ENCODE results near the gene CD7.

CD7 gene

DNA sequence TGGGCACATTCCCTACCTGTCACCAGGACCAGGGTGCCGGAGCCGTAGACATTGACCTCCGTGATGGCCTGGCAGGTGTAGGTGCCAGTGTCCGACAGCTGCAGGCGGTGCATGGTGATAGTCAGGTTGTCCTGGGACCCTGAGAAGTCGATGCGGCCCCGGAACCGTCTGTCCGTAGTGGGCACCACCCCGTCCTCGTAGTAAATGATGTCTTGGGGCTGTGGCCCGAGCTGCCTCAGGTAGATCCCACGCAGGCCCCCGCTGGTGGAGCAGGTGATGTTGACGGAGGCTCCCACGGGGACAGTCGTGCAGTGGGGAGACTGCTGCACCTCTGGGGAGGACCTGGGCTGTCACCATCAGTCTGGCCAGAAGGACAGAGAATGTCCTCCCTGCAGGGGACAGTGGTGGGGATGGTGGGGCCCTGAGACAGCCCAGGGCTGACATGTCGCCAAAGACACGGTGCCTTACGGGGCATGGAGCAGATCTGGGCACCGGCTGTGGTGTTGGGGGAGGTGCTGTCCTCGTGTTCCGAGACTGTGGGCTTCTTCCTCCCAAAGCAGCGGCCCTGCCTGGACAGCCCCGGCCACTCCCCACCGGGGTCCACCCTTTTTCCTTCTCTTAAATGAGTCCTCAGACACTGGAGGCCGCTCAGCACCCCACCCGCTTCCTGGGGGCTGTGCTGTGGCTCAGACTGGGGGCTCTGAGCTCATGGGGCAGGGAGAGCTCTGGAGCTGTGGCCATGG is 586 bp downstream of the CD7 start:
- ChIA-PET POLR2A (interaction anchor here (0.6 to 0.8 kb wide), 2 partner anchors 24 to 437 kb away, joined by 3 read pairs; no protein-coding TSS in a partner anchor), CTCF (interaction anchor here (0.5 to 0.8 kb wide), 2 partner anchors 31 to 80 kb away, joined by 3 to 5 read pairs; no protein-coding TSS in a partner anchor)
- H3K4me1 ChIP-seq (ENCODE audit: control insufficient read depth, insufficient read depth, low read length) = no peaks in the 10 kb centered on the region; the same call in 1 of the 2 replicates
- no peaks in the 10 kb centered on the region for H3K9me3 ChIP-seq (ENCODE audit: control insufficient read depth, insufficient read depth, low read depth, low read length)
- no peak overlapping the region for H3K27ac ChIP-seq (ENCODE audit: extremely low read depth, low read depth, low read length)
- no peak overlapping the region for H3K4me3 ChIP-seq (ENCODE audit: low read depth, low read length)
- no peak for TF ChIP-seq ZNF747 (tag by site-specific recombination; IDR thresholded peaks at IDR 0.05)
- TF ChIP-seq KLF7 (tag by site-specific recombination; IDR thresholded peaks at IDR 0.05; ENCODE audit: borderline replicate concordance) = no peak
- no peak for TF ChIP-seq ZNF571 (tag by site-specific recombination; IDR thresholded peaks at IDR 0.05)
- TF ChIP-seq ZNF362 (tag by site-specific recombination; IDR thresholded peaks at IDR 0.05) = no peak
- no peak for TF ChIP-seq GLI4 (tag by site-specific recombination; IDR thresholded peaks at IDR 0.05)
- no peak for TF ChIP-seq KLF10 (tag by site-specific recombination; IDR thresholded peaks at IDR 0.05)
- TF ChIP-seq ZNF704 (tag by site-specific recombination; IDR thresholded peaks at IDR 0.05) = no peak
- no peak for TF ChIP-seq ZNF2 (tag by site-specific recombination; IDR thresholded peaks at IDR 0.05)
- H3K36me3 ChIP-seq (ENCODE audit: control insufficient read depth in 2 of 2, insufficient read depth in 1 of 2, low read length in 2 of 2) = no peaks in the 10 kb centered on the region

GRCh38 chr17:82315703-82316358 is 1.6 kb downstream of the CD7 start:
- ChIA-PET POLR2A (interaction anchor here (0.6 kb wide), 1 partner anchor 436 kb away, joined by 3 read pairs; no protein-coding TSS in a partner anchor), CTCF (no interaction called here)
- TF ChIP-seq ZNF324 (tag by site-specific recombination; IDR thresholded peaks at IDR 0.05) = no peak
- TF ChIP-seq HOXD13 (CRISPR knock-in tag; IDR thresholded peaks at IDR 0.05; ENCODE audit: borderline replicate concordance) = no peak
- TF ChIP-seq ZNF701 (tag by site-specific recombination; IDR thresholded peaks at IDR 0.05) = 0 out of 2 replicates have a peak, but pooled peaks have one; percentile 60
- TF ChIP-seq, protein P1, sequence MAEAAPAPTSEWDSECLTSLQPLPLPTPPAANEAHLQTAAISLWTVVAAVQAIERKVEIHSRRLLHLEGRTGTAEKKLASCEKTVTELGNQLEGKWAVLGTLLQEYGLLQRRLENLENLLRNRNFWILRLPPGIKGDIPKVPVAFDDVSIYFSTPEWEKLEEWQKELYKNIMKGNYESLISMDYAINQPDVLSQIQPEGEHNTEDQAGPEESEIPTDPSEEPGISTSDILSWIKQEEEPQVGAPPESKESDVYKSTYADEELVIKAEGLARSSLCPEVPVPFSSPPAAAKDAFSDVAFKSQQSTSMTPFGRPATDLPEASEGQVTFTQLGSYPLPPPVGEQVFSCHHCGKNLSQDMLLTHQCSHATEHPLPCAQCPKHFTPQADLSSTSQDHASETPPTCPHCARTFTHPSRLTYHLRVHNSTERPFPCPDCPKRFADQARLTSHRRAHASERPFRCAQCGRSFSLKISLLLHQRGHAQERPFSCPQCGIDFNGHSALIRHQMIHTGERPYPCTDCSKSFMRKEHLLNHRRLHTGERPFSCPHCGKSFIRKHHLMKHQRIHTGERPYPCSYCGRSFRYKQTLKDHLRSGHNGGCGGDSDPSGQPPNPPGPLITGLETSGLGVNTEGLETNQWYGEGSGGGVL (tag by site-specific recombination; IDR thresholded peaks at IDR 0.05) = 0 out of 2 replicates have a peak, but pooled peaks have one; percentile 7
- TF ChIP-seq ZNF600 (tag by site-specific recombination; IDR thresholded peaks at IDR 0.05) = peak; percentile 31; the same call in 1 of the 2 replicates
- no peak for TF ChIP-seq GLI4 (tag by site-specific recombination; IDR thresholded peaks at IDR 0.05)
- H3K4me3 ChIP-seq (ENCODE audit: low read depth, low read length) = no peak overlapping the region
- H3K9me3 ChIP-seq (ENCODE audit: control insufficient read depth, insufficient read depth, low read depth, low read length) = no peaks in the 10 kb centered on the region
- H3K36me3 ChIP-seq (ENCODE audit: control insufficient read depth in 2 of 2, insufficient read depth in 1 of 2, low read length in 2 of 2) = no peaks in the 10 kb centered on the region
- H3K27ac ChIP-seq (ENCODE audit: extremely low read depth, low read depth, low read length) = no peak overlapping the region
- no peaks in the 10 kb centered on the region for H3K4me1 ChIP-seq (ENCODE audit: control insufficient read depth, insufficient read depth, low read length)

DNA sequence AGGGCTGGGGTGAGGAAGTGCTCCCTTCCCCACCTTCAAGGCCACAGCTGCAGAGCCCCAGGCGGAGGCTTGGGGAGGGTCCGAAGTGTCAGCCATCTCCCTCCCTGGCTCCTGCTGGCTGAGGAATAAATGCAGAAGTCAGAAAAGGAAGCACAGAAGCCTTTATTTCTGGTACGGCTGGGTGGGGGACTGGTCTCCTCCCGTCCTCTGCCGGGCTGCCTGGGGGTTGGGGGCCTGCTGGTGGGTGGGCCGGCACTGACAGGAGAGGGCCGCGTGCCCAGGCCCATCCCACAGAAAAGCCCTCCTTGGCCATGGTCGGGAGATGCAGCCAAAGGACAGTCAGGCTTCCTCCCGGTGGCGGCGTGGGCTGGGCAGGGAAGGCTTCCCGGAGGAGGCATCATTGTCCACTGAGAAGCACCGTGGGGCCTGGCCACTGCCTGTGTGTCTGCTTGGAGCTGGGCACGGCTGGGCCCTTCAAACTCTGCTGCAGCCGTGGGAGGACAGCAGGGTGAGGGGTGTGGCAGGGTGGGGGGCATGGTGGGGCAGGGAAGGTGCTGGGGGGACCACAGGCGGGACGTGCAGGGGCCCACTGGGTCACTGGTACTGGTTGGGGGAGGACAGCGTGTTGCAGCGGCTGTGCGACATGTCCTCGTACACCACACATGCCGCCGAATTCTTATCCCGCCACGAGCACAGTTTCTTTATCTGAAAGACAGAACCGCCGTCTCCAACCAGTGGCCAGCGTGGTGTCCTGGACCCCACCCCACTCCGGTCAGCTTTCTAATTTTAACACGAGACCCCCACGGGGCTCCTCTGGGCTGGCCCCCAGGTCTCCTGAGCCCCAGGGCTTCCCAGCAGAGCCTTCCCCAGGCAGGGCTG is 2.4 kb downstream of the CD7 start:
- Histone ChIP-seq H3K4me3 (ENCODE audit: low read depth, low read length) (no peak overlapping the region), H3K36me3 (ENCODE audit: control insufficient read depth in 2 of 2, insufficient read depth in 1 of 2, low read length in 2 of 2) (no peaks in the 10 kb centered on the region), H3K27ac (ENCODE audit: extremely low read depth, low read depth, low read length) (no peak overlapping the region), H3K4me1 (ENCODE audit: control insufficient read depth, insufficient read depth, low read length) (no peaks in the 10 kb centered on the region), H3K9me3 (ENCODE audit: control insufficient read depth, insufficient read depth, low read depth, low read length) (no peaks in the 10 kb centered on the region)
- TF ChIP-seq ZFHX2 (tag by site-specific recombination; conservative IDR thresholded peaks at IDR 0.05) (0 out of 2 replicates have a peak, but pooled peaks have one; percentile 7), EGR2 (tag by site-specific recombination; IDR thresholded peaks at IDR 0.05; ENCODE audit: low read depth) (no peak)
- ChIA-PET POLR2A (no interaction called here), CTCF (interaction anchor here (1.2 kb wide), 1 partner anchor 43 kb away, joined by 3 read pairs; no protein-coding TSS in a partner anchor)

Measured in HEK293 (cell line).